Left lung (tissue), 10 donors: ENCODE measurements around the gene DLGAP1. TPM values are rescaled to one million over a fixed set of nuclear protein-coding genes. Genes with fewer than 3 reads are reported as not detected.
A peak's percentile ranks its signal among the peaks of the same experiment; 100 is the strongest.

ENCODE experiments used
- ATAC-seq: fragments of 200-7000 bp; cut with Tn5 transposase; one replicate; pipeline ENCODE4 v1.9.1; 2020; ENCODE audit warnings: moderate library complexity
- DNase-seq, 4 donors: peaks; one replicate each; pipeline ENCODE4 v3.0.0-alpha.2; 2013 to 2020
- H3K27ac ChIP-seq, 2 donors: fragments of 200-600 bp; sonication (generic) in 1 of 2; one replicate each; pipeline versions ENCODE4 v1.5.0 to v1.8.0; 2020 to 2021
- H3K27me3 ChIP-seq, 2 donors: fragments of 200-600 bp; sonication (generic) in 1 of 2; one replicate each; pipeline versions ENCODE4 v1.5.0 to v1.8.0; 2020 to 2021
- H3K36me3 ChIP-seq, 2 donors: fragments of 200-600 bp; sonication (generic) in 1 of 2; one replicate each; pipeline versions ENCODE4 v1.5.0 to v1.8.0; 2020 to 2021
- H3K4me1 ChIP-seq, 2 donors: fragments of 200-600 bp; one replicate each; pipeline ENCODE4 v1.8.0; 2021
- H3K4me3 ChIP-seq, 2 donors: fragments of 200-600 bp; sonication (generic) in 1 of 2; one replicate each; pipeline versions ENCODE4 v1.5.0 to v1.8.0; 2020 to 2021; ENCODE audit warnings: mild to moderate bottlenecking in 1 of 2
- H3K9me3 ChIP-seq, 2 donors: fragments of 200-600 bp; sonication (generic) in 1 of 2; one replicate each; pipeline versions ENCODE4 v1.5.0 to v1.8.0; 2020 to 2021
- CTCF ChIP-seq, 2 donors: fragments of 200-600 bp; sonication (generic) in 1 of 2; IDR thresholded peaks; one replicate each; pipeline versions ENCODE4 v1.5.0 to v1.8.0; 2021; ENCODE audit warnings: antibody characterized with exemption in 2 of 2
- intact Hi-C, 2 donors: fragments of 100-400 bp; cut with DNase I; formaldehyde crosslinking; loops; one replicate each; pipeline versions ENCODE4 v1.11.2 to v1.14.2; 2022
- polyA plus RNA-seq, 6 donors: library from polyadenylated mRNA; unstranded; fragments of 120-200 nt; gene quantifications; one replicate each; pipeline ENCODE4 v1.2.1, GENCODE V29; 2013; ENCODE audit not compliant: insufficient read length in 6 of 6
- total RNA-seq, 2 donors: library from RNA; stranded (reverse); fragmentation: NEBNext Ultra II Directional; extraction: Animal tissue kit (Norgen Biotek cat#: 25700); gene quantifications; one replicate each; pipeline ENCODE4 v1.2.1, GENCODE V29; 2021
- donor health status: DM: no; HTN: yes; CAD: no.
- donor health status: DM: no; HTN: no; CAD: no.

The DLGAP1 gene
- total and polyA plus RNA-seq, 8 donors: 1.6 to 4.0 (median 2.1) TPM

GRCh38 chr18:4453567-4453873 lies 1.6 kb downstream of the DLGAP1 start:
- Histone ChIP-seq H3K9me3 (no peaks in the 10 kb centered on the region), H3K4me3 (peak overlapping the region; percentile 29 to 39), H3K4me1 (no peaks in the 10 kb centered on the region), H3K27me3 (peaks cover 27 to 61% of the 10 kb centered on the region in 2 donors), H3K27ac (no peak overlapping the region), H3K36me3 (no peaks in the 10 kb centered on the region)
- intact Hi-C loops: no loop called here
- no peak for TF ChIP-seq CTCF (IDR thresholded peaks at IDR 0.05)
- ATAC-seq: no peak
- no peak for DNase-seq

- DNase-seq: no peak
- H3K4me1 ChIP-seq: no peaks in the 10 kb centered on the region
- H3K4me3 ChIP-seq: no peak overlapping the region
- TF ChIP-seq CTCF (IDR thresholded peaks at IDR 0.05): no peak
- H3K27ac ChIP-seq: no peak overlapping the region
- no peaks in the 10 kb centered on the region for H3K36me3 ChIP-seq
- H3K9me3 ChIP-seq: no peaks in the 10 kb centered on the region
- intact Hi-C loops: no loop called here
- no peak for ATAC-seq
- H3K27me3 ChIP-seq: peaks cover 17 to 40% of the 10 kb centered on the region in 2 donors
Measured at GRCh38 chr18:4450065-4450658, 4.9 kb downstream of the DLGAP1 start.

- Histone ChIP-seq H3K27ac (no peak overlapping the region), H3K9me3 (no peaks in the 10 kb centered on the region), H3K4me3 (no peak overlapping the region), H3K36me3 (no peaks in the 10 kb centered on the region), H3K27me3 (no peaks in the 10 kb centered on the region), H3K4me1 (no peaks in the 10 kb centered on the region)
- no peak for DNase-seq
- ATAC-seq: no peak
- intact Hi-C loops: no loop called here
- no peak for TF ChIP-seq CTCF (IDR thresholded peaks at IDR 0.05)
Measured at GRCh38 chr18:4445902-4446301, 9.2 kb downstream of the DLGAP1 start.

- ATAC-seq (no peak), DNase-seq (no peak)
- no peaks in the 10 kb centered on the region for H3K27me3 ChIP-seq
- H3K27ac ChIP-seq: no peak overlapping the region
- H3K4me3 ChIP-seq: no peak overlapping the region
- TF ChIP-seq CTCF (IDR thresholded peaks at IDR 0.05): no peak
- intact Hi-C loops: no loop called here
- no peaks in the 10 kb centered on the region for H3K4me1 ChIP-seq
- H3K36me3 ChIP-seq: no peaks in the 10 kb centered on the region
- no peaks in the 10 kb centered on the region for H3K9me3 ChIP-seq
Measured at GRCh38 chr18:4444306-4444705, 10.8 kb downstream of the DLGAP1 start.

GRCh38 chr18:4441098-4441497 lies 14.0 kb downstream of the DLGAP1 start:
- no peak for ATAC-seq
- intact Hi-C loops: no loop called here
- no peak for DNase-seq

More at GRCh38 chr18:4441098-4441497, 14.0 kb downstream of the DLGAP1 start:
- Histone ChIP-seq H3K36me3 (no peaks in the 10 kb centered on the region), H3K4me3 (no peak overlapping the region), H3K27me3 (no peaks in the 10 kb centered on the region), H3K9me3 (no peaks in the 10 kb centered on the region), H3K4me1 (no peaks in the 10 kb centered on the region), H3K27ac (no peak overlapping the region)
- TF ChIP-seq CTCF (IDR thresholded peaks at IDR 0.05): no peak
